NCI-H2227 (cell line): ENCODE measurements around the gene SLC6A9.

Experiments
- DNase-seq: peaks from one replicate; lab custom pipeline; 2025; ENCODE audit not compliant: unreplicated experiment; lab: John Stamatoyannopoulos, UW

SLC6A9 gene

DNA sequence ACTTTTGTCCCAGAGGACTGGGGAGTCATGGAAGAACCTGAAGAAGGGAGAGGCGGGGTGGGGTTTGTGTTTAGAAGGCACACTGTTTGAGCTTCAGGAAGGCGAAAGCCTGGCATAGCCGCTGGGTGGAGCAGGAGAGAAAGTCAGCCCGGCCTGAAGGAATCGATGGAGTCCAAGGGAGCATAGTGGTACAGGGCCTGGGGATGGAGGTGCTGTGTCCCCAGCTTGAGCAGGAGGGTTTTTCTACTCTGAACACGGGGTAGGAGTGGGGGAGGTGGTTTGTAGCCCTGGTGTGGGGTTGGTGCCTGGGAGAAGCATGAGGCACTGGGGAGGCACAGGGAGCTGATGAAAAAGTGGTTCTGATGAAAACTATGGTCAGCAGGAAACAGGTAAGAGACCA lies 44.5 kb downstream of the SLC6A9 start:
- no peak for DNase-seq

DNA sequence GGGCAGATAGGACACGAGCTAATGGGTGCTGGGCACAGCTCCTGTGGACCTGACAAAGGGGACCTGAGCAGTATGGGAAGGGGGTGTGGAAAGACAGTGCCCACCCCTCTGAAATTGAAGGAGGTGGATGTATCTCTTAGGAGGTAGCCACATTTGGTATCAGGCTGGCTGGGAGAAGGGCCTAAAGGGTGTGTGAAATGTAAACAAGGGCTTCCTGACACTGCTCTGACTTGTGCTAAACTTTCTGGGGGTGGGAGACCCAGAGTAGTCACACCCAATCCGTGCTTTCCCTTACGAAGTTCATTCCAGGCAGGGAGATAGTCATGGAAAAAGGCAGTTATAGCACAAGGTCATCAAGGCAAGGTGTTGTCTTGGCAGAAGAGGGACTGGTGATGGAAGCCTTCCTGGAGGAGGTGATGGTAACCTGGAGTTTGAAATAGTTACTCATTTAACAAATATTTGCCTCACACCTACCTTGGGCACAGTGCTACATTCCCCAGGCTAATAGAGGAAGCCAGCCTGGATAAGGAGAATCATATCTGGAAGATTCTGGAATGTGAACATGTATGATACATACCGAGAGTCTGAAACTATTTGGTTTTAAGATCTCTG lies 45.2 kb downstream of the SLC6A9 start:
- DNase-seq = no peak

DNA sequence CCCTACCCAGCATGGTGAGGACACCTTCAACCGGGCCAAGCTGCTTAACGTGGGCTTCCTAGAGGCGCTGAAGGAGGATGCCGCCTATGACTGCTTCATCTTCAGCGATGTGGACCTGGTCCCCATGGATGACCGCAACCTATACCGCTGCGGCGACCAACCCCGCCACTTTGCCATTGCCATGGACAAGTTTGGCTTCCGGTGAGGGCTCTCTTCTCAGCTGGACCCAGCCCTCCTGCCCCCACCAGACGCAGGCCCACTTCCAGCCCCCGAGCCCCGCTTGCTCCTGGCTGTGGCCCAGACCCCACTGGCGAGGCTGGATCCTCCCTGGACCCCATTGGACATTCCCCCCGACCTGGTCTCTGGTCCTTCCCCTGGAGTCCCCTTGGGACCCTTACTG lies 46.4 kb downstream of the SLC6A9 start:
- DNase-seq = no peak

DNA sequence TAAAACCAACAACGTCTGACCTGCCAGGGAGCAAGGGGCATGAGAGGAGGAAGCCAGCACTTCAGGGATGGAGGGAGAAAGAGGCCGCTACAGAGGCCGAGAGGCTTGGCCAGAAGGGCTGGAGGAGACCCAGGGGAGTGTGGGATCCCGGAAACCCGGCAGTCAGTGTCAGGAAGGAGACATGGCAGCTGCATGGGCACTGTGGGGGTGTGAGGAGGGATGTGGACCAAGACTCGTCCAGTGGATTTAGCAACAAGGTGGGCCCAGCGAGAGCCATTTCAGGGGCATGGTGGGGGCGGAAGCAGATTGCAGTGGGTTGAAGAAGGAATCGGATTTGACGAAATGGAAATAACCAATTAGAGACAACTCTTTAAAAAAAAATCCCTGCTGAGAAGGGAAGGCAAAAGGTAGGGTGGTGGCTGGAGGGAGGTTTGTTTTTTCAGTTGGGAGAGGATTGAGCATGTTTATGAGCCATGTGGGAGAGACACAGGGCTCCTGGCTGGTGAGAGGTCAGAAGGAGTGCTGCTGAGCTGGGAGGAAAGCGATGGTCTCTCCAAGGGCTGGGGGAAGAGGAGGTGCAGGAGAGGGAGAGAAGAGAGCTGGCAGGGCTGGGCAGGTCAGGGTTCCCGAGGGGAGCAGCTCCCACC lies 47.9 kb downstream of the SLC6A9 start:
- DNase-seq = no peak

DNA sequence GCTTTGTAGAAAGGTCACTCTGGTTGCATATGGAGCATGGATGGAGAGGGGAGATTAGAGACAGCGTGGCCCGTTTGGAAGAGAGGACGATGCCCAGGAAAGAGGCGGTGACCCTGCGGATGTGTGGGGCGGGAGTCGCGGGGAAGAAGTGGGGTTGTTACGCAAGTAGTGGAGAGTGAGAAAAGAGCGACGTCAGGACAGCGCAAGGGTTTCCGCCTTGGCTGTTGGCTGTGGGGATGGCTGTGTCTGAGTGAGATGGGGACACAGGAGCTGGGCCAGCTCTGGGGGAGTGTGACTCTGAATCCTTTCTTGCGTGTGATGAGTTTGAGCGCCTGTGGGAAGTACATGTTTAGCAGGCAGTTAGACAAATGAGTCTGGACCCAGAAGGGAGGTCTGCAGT lies 48.5 kb downstream of the SLC6A9 start:
- no peak for DNase-seq

DNA sequence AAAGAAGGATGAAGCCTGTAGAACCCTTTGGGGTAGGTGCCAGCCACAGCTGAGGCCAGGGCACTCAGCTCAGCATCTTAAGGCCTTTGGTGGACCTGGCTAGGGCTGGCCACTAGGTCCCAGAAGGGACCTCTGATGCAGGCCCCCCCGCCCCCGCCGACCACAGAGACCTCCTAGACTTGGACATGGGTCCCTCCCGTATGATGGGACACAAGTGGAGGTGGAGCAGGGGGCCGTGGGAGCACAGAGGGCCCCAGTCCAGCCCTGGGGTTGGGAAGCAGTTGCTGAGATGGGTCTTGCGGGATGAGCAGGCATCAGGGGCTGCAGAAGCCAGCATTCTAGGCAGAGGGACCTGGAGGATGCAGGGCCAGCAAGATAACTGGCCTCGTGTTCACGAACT lies 49.0 kb downstream of the SLC6A9 start:
- no peak for DNase-seq

DNA sequence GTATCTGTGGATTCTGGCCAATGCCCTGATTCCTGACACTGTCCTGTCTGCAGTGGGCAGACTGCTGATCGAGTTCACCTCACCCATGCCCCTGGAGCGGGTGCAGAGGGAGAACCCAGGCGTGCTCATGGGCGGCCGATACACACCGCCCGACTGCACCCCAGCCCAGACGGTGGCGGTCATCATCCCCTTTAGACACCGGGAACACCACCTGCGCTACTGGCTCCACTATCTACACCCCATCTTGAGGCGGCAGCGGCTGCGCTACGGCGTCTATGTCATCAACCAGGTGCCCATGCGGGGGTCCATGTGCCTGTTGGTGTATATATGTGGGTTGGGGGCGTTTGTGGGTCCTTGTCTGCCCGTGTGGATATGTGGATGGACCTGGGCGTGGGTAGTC lies 49.6 kb downstream of the SLC6A9 start:
- DNase-seq = no peak

DNA sequence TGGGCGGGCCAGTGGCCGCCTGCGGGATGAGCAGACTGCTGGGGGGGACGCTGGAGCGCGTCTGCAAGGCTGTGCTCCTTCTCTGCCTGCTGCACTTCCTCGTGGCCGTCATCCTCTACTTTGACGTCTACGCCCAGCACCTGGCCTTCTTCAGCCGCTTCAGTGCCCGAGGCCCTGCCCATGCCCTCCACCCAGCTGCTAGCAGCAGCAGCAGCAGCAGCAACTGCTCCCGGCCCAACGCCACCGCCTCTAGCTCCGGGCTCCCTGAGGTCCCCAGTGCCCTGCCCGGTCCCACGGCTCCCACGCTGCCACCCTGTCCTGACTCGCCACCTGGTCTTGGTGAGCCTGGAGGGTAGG lies 50.1 kb downstream of the SLC6A9 start:
- peak; percentile 22 for DNase-seq

DNA sequence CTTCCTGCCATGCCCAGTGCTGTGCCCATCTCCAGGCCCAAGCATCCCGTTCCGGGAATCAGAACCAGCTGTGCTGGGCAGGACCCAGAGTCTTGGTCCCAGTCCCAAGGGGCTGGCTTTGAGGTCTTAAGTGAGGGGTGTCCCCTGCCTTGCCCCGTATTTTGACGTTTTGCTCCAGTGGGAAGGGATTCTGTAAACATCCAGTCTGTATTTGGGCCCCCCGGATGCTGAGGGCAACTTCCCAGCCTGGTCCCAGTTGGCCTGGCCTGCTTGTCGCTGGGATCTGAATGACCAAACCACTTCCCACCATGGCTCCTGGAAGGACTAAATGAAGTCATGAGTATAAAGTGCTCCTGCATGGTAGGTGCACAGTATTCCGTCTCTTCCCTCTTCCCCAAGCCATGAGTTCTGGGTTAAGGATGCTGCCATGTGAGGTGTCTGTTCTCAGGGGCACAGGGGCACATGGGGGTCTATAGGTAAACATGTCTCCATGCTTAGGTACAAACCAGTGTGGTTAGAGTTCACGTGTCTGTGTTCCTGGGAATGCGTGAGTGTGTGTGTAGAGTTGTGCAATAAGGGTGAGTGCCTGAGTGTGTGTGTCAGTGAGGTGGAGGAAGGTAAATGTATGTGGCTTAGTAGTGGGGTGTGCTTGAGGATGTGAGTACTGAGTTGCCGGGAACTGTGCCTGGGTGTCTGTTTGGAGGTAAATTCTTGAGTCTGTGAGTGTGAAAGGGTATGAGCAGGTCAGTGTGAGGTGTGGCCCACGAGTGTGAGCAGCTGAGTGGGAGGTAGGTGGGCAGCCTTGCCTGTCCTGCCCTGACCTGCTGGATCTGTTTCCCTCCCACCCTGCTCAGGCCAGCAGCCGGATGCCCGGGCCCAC lies 50.8 kb downstream of the SLC6A9 start:
- no peak for DNase-seq

DNA sequence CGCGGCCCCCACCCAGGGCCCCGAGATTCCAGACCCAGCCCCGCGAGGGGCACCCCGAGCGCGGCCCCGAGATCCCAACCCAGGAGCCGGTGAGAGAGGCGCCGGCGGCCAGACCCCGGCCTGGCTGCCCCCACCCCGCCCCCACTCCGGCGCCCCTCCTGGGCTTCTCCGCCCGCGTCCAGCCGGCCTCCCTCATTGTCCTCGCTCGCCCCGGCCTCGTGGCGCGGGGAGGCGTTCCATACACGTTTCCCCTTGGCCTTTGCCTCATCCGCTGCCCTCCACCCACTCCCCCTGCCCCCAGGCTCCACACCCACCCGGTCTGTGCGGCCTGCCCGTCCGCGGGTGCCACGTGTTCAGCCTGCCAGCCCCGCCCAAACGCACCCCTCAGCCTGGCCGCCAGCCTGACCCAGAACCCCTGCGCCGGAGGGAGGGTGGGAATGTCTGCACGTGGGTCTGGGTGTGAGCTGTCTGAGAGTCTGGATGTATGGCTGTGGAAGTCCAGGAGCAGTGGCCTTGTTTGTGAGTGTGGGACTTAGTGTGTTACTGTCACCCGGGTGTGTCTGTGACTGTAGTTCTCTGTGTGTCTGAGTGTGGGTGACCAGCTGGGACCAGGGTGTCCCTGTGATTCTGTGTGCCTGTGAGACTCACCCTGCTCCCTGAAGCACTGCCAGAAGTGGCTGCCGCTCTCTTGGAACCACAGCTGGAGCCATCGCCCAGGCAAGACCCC lies 51.6 kb downstream of the SLC6A9 start:
- peak; percentile 52 for DNase-seq

DNA sequence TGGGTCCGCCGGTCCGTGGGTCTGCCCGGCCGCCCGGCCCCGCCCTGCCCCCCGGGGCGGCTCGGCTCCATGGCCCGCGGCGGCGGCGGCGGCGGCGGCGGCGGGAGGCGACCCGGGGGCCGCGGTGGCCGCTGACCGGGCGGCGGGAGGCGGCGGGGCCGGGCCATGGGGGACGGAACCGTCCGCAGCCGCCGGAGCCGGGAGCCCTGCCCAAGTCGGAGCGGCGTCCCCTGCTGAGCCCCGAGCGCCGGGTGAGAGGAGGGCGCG lies 52.1 kb downstream of the SLC6A9 start:
- no peak for DNase-seq

DNA sequence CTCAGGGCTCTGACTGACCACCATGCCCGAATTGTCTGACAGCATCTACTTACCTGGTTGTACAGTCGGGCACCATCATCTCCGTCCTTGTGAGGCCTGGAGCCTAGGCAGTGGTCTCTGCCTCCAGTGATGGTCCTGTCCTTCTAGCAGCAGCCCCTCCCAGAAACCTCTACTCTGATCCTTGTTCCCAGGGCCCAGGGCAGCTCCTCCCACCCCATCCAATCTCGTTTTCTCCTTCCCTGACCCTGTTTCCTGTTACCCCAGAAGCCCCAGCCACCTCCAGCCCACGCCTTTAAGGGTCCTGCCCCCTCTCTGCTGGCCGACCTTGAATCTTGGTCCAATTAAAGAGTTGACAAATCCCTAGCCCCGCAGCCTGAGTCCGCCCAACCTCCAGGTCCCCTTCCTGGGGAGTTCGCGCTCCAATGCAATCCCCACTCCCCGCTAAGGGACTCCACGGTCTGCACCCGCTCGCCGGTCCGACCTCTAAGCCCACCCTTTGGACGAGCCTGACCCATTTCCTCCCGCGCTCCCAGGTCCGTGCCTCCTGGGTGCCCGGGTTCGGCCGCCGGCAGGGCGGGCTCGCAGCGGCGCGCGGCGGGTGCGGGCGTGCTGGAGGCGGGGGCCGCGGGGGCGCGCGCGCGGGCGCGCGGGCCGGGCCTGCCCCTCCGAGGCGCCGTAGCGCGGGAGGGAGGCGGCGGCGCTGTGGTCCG lies 52.6 kb downstream of the SLC6A9 start, which contains the start of gene B4GALT2:
TSS of gene B4GALT2 (plus strand) at position 660 of the 710 bp plus-strand sequence. CDS start 1,951 bp downstream, outside the sequence.
- DNase-seq = peak; percentile 63

DNA sequence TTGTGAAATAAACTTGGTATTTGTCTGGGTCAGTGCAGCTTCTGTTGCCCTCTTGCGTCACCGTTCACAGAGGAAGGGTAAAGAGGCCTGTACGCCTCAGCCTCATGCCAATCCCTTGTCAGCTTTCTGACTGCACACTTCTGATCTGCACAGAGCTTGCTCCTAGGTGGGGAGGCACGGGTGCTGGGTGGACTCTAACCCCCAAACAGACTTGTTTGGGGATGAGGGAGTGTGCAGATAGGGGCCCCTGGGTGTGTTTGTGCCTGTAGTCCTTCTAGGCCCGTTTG lies 53.1 kb downstream of the SLC6A9 start:
- DNase-seq = no peak

DNA sequence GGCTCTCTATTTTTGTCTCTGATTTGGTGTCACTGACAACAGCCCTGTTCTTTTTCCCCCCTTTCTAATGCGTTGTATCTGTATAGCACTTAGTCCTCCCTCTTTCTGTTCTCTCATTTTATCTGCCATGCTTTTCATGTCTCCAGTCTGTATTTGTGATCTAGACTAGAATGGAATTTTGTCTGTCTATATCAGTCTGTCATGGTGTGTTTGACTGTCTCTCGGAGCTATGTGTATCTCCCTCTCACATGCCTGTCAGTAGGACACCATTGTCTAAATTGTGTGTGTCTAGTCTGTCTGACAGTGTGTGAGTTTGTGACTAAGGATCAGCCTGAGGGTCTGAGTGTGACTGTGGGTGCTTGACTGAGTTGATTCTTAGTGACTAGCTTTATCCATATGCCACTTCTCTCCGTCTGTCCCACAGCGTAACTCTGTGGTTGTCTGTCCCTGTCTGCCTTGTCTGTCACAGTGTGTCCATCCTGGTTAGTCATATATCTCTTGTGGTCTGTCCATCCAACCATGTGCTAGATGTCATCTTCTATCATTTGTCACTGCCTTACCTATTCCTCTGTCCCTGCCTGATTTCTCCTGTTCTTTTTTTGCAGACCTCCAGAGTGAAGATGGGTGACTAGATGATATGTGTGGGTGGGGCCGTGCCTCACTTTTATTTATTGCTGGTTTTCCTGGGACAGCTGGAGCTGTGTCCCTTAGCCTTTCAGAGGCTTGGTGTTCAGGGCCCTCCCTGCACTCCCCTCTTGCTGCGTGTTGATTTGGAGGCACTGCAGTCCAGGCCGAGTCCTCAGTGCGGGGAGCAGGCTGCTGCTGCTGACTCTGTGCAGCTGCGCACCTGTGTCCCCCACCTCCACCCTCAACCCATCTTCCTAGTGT lies 53.6 kb downstream of the SLC6A9 start:
- no peak for DNase-seq

DNA sequence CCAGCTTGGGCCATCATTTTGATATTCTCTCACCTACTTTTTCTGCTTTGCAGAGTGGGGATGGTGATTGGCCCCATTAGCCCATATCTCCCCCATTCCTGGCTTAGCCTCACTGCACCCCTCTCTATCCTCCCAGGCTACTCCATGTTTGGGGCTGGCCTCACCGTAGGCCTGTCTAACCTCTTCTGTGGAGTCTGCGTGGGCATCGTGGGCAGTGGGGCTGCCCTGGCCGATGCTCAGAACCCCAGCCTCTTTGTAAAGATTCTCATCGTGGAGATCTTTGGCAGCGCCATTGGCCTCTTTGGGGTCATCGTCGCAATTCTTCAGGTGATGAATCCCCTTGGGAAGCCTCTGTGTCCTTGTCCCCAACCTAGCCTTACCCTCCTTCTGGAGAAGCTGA lies 54.4 kb downstream of the SLC6A9 start:
- no peak for DNase-seq

DNA sequence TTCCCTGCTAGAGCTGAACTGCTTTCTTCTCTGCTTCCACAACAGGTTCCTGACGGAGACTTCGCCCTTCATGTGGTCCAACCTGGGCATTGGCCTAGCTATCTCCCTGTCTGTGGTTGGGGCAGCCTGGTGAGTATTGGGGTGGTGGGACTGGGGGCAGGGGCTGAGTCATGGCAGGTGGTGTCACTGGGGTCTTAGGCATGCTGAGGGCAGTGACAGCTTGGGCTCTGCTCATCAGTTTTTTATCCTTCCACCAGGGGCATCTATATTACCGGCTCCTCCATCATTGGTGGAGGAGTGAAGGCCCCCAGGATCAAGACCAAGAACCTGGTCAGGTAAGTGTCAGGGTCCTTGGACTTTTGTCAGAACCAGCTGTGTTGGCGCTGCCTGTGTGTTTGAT lies 55.2 kb downstream of the SLC6A9 start:
- DNase-seq = no peak

DNA sequence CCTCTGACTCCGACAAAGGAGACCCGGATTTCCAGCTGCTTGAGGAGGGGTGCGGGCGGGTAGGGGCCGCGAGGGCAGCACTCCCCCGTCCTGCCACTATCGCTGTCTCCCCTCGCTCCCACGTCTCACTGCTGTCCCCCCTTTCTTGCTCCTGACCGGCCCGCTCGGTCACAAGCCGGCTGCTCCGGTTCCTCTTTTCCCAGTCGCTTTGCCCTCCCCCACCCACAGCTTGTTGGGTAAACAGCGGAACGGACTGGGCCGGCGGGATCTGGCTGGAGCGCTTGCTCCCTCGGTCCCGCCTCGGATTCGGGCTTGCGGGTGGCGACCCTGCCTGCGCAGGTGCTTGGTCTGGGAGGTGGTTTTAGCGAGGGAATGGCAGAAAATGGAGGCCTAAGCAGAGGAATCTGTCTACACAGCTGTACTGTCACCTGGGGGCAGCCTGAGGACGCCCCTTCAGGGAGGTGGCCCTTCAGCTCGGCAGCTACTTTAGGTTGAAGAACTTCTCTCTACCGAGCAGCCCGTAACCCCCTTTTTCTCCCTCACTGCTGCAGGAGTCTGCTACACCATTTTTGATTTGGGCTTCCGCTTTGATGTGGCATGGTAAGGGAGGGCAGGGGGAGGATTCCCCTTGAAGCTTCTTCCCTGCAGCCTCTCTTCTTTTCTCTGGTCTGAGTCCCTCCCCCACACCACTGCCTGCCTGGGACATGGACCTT lies 55.9 kb downstream of the SLC6A9 start:
- peak; percentile 45 for DNase-seq

DNA sequence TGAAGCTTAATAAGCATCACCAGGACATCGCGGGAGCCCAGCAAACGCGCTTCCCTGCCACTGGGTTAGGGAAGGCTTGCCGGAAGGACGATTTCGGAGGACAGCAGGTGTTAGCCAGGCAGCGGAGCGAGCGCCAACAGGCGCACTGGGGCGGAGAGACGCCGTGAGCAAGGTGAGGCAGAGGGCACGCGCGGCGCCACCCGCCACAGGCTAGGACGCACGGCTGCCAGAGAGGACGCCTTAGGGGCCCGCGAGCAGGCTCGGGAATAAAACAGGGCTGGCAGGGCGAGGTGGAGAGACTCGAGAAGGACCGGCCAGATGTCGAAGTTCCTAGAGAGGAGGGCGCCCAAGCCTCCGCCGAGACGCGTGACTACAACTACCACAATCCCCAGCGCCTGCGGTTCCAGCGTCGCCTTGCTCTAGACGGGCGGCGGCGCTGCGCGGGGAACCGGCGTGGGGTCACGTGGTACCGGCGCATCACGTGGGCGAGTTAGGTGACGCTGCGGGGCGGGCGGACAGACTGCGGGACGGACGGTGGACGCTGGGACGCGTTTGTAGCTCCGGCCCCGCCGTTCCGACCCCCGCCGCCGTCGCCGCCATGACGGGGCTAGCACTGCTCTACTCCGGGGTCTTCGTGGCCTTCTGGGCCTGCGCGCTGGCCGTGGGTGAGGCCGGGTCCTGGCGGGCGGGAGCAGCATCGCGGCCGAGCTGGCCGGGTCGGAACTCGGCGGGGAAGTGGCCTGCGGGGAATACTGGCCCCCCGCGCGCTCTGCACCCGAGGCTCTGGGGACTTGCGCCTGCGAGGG lies 56.6 kb downstream of the SLC6A9 start, which contains the start of gene ATP6V0B:
TSS of gene ATP6V0B (plus strand) at position 518 of the 806 bp plus-strand sequence. CDS start at position 599, 81 bp downstream.
- peak; percentile 97 for DNase-seq

DNA sequence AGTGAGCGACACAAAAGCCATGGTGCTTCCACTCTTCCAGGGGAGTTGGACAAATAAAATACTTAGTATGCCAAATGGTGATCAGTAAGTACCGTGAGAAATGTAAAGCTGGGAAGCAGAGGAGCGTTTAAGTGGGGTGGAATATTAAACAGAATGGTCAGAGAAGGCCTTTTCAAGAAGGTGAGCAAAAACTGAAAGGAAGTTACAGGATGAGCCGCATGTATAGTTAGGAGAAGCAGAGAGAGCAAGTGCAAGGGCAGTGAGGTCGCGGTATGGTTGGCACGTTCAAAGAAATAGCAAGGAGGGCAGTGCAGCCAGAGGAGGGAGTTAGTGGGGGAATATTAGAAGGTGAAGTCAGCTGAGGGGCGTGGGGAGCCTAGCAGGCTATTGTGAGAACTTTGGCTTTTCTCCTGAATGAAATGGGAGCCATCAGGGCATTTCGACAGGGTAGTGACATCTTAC lies 57.2 kb downstream of the SLC6A9 start:
- no peak for DNase-seq
